ENCODE data around the gene PAK2. TPM values are rescaled to one million over a fixed set of nuclear protein-coding genes. Genes with fewer than 3 reads are reported as not detected.

PAK2 gene
- total RNA-seq, 1 donor = 57.0 TPM

DNA sequence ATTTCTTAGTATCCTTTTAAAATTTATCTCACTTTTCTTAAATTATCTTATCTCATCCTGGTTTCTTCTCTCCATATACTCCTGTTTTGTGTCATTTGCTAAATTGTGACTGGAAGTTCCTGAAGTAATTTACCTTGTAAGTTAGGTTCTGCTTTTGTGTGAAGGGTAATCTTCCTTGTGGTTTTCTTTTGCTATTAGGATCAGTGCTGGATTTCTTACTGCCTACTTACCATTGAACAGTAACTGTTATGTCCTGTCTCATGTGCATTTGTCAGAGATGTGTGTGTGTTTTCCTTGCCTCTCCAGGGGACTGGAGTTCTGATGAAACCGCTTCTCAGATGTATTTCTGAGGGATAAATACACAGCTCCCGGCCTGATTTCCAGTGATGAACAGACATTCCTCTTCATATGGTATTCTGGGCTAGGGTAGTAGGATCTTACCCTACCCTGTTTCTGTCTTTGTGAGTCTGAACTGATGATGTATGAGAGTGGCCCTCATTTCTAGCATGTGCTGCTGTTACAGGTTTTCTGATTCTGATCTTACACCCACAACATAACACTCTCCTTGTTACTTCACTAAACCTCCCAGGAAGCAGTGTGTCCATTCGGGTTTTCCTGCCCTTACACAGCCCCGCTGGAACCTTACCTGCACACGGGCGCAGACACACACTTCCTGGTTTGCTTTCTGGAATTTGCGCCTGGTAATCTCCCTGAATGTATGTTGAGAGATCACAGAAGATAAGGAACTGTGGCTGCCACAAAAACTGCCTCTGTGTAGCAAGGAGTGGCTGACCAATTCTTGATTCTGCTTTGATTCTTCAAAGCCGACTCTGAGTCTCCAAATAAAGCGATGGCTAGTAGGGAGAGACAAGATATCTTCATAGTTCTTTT is 14.7 kb downstream of the PAK2 start:
- TF ChIP-seq, protein P1, sequence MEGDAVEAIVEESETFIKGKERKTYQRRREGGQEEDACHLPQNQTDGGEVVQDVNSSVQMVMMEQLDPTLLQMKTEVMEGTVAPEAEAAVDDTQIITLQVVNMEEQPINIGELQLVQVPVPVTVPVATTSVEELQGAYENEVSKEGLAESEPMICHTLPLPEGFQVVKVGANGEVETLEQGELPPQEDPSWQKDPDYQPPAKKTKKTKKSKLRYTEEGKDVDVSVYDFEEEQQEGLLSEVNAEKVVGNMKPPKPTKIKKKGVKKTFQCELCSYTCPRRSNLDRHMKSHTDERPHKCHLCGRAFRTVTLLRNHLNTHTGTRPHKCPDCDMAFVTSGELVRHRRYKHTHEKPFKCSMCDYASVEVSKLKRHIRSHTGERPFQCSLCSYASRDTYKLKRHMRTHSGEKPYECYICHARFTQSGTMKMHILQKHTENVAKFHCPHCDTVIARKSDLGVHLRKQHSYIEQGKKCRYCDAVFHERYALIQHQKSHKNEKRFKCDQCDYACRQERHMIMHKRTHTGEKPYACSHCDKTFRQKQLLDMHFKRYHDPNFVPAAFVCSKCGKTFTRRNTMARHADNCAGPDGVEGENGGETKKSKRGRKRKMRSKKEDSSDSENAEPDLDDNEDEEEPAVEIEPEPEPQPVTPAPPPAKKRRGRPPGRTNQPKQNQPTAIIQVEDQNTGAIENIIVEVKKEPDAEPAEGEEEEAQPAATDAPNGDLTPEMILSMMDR (IDR thresholded peaks at IDR 0.05; ENCODE audit: insufficient read depth, low read depth, low read length) = no peak
- peak; percentile 18 for DNase-seq (ENCODE audit: low read depth)
- no peak overlapping the region for H3K4me3 ChIP-seq (ENCODE audit: low read depth, low read length)

DNA sequence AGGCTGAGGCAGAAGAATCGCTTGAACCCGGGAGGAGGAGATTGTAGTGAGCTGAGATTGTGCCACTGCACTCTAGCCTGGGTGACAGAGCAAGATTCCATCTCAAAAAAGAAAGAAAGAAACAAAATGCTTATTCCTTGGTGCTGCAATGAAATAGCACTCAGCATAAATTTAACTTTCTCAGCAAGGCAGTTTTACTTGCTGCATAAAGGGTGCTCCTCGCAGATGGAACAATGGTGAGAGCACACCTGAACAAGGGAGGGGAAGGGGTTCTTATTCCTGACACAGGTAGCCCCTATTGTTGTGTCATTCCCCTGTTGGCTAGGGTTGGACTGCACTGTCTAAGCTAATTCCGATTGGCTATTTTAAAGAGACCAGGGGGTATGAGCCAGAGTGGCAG is 17.1 kb downstream of the PAK2 start:
- H3K4me3 ChIP-seq (ENCODE audit: low read depth, low read length) = no peak overlapping the region
- no peak for DNase-seq (ENCODE audit: low read depth)
- TF ChIP-seq, protein P1 (IDR thresholded peaks at IDR 0.05; ENCODE audit: insufficient read depth, low read depth, low read length) = no peak

DNA sequence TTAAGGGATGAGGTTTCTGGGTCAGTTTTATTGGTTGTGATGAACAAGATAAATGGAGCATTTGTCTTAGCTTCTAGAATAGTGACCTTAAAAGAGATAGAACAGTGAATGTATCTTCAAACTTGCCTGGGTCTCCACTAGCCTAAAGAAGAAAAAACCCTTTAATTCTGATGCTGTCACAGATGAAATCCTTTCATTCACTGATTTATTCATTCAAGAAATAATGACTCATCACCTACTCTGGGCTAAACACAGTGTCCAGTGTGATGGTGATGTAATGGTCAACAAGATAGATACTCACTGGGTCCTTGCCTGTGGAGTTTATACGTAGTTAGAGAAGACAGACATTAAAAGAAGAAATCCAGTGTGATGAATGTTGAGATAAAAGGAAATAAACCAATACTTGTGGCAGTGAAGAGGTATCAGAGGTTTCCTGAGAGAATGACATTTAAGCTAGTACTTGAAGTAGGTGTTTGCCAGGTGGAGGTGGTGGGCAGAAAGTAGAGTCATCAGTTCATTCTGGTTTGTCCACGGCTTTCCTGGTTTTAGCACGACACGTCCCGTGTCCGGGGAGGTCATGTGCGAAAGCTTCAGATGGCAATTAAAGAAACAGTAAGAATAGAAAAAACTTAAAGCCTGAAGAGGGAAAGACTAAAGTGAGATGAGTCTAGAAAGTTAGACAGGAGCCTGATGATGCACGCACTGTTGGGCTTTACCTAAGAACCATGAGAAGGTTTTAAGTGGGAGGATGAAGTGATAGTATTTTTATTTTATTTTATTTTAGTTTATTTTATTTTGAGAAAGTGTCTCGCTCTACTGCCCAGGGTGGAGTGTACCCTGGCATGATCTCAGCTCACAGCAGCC is 18.5 kb downstream of the PAK2 start:
- H3K4me3 ChIP-seq (ENCODE audit: low read depth, low read length) = no peak overlapping the region
- TF ChIP-seq, protein P1 (IDR thresholded peaks at IDR 0.05; ENCODE audit: insufficient read depth, low read depth, low read length) = no peak
- DNase-seq (ENCODE audit: low read depth) = peak; percentile 83

DNA sequence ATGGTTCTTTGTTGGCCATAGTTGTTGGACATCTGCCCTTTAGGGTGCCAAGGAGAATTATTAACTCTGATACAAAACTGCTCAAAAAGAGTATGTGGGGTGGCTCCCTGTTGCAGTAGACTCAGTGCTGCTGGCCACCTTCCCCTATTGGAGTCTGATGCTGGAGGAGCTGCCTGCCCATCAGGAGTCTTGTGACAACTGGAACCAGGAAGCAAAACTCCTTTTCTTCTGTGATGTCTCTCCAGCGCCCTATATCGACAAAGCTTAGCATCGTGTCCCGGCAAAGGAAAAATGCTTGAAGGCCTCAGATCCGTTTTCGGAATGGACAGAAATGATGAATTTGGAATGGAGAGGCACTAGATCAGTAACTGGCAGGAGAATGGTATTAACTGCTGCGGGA is 23.5 kb downstream of the PAK2 start:
- TF ChIP-seq, protein P1 (IDR thresholded peaks at IDR 0.05; ENCODE audit: insufficient read depth, low read depth, low read length) = no peak
- no peak overlapping the region for H3K4me3 ChIP-seq (ENCODE audit: low read depth, low read length)
- DNase-seq (ENCODE audit: low read depth) = no peak

DNA sequence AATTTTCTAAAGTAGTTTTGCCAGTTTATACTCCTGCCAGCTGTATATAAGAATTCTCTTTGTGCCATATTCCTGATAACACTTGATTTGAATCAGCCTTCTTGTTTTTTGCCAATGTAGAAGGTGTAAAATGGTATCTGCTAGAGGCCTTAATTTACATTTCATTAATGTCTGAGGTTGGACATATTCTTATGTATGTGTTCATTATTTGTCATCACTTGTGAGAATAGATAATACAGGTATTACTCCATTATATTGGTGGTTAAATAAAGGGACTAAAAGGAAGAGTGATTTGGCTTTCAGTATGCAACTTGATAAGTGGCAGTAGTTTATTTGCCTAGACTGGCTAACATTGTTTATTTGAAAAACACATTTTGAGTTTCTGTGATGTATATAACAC is 25.8 kb downstream of the PAK2 start:
- no peak for DNase-seq (ENCODE audit: low read depth)
- TF ChIP-seq, protein P1 (IDR thresholded peaks at IDR 0.05; ENCODE audit: insufficient read depth, low read depth, low read length) = no peak
- no peak overlapping the region for H3K4me3 ChIP-seq (ENCODE audit: low read depth, low read length)

DNA sequence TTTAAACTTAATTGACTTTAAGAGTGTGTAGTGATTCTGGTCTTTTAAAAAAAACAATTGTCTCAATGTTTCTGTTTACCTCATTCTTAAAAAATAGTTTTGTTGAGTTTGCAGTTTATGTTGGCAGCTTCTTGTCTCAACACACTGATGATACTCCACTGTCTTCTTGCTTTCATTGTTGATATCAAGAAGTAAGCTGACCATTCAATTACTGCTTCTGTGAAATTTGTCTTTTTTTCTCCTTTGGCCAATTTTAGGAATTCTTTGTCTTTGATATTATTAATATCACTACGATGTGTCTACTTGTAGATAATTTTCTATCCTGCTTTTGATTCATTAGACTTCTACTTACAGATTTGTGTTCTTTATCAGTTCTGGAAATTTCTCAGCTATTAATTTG is 31.4 kb downstream of the PAK2 start:
- TF ChIP-seq, protein P1 (IDR thresholded peaks at IDR 0.05; ENCODE audit: insufficient read depth, low read depth, low read length) = no peak
- no peak overlapping the region for H3K4me3 ChIP-seq (ENCODE audit: low read depth, low read length)
- no peak for DNase-seq (ENCODE audit: low read depth)
